HepG2 (cell line): Measurements from ENCODE around the gene TPST1.

Experiments used
- MEIS2 ChIP-seq: sonication (generic); formaldehyde crosslinking; IDR thresholded peaks from 2 replicates; pipeline ENCODE4 v1.9.0; 2021; ENCODE audit warnings: mild to moderate bottlenecking, missing genetic modification reagents
- PRPF4 ChIP-seq: fragments of 200-400 bp; formaldehyde crosslinking; IDR thresholded peaks from 2 replicates; pipeline ENCODE4 v1.6.1; 2016; ENCODE audit warnings: low read length, low read depth; ENCODE audit not compliant: poor library complexity, severe bottlenecking
- TBL1XR1 ChIP-seq: fragments of 150-350 bp; IDR thresholded peaks from 2 replicates; pipeline ENCODE4 v1.6.1; 2014; ENCODE audit warnings: borderline replicate concordance, low read length; ENCODE audit not compliant: partially characterized antibody
- ZC3H4 ChIP-seq: sonication (generic); formaldehyde crosslinking; IDR thresholded peaks from 2 replicates; pipeline ENCODE4 v1.4.0; 2020; ENCODE audit warnings: missing genetic modification reagents, borderline replicate concordance
- ZNF253 ChIP-seq: sonication (generic); formaldehyde crosslinking; IDR thresholded peaks from 2 replicates; pipeline ENCODE4 v1.8.0; 2022; ENCODE audit warnings: mild to moderate bottlenecking, missing genetic modification reagents, borderline replicate concordance
- ZNF777 ChIP-seq: sonication (generic); formaldehyde crosslinking; IDR thresholded peaks from 2 replicates; pipeline ENCODE4 v1.4.0; 2020; ENCODE audit warnings: missing genetic modification reagents
- TF ChIP-seq, protein P1 (sequence below): sonication (generic); formaldehyde crosslinking; IDR thresholded peaks from 2 replicates; pipeline ENCODE4 v1.8.0; 2022; ENCODE audit warnings: missing genetic modification reagents, mild to moderate bottlenecking, borderline replicate concordance

DNA sequence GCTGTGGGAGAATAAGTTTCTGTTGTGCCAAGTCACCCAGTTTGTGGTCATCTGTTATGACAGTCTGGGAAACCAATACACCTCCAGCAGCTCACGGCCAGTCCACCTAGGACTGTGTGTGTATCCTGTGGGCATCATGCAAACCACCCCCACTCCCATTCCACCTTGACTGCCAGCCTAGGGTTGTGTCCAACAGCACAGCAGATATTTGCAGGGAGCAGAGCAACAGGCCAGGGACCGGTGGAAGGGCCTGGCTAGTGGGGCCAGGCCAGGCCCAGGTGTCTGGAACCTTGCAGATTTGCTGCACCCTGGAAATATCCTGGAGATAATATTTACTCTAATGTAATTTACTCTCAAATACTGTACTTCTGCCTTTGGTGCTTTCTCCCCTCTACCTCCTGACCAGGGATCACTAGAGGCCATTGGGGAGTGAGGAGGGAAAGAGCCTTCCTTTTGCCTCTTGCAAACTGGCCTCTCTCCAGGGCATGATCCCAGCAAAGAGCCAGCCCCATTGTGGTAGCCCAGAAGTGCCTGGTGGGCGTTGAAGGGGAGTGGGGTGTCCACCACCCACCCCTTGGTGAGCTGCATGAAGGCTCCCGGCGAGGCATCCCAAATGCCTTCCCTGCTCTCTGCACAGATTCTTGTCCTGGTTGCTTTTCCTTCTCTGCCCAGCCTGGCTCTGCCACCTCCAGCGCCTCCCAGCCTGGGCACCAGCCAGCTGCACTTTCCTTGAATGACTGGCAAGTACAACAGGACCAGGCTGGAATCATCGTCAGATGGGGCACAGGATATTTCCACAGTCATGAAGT, 15.2 kb upstream of the TPST1 start:
- TF ChIP-seq PRPF4, result no peak
- TF ChIP-seq TBL1XR1, result no peak
- TF ChIP-seq, protein P1, sequence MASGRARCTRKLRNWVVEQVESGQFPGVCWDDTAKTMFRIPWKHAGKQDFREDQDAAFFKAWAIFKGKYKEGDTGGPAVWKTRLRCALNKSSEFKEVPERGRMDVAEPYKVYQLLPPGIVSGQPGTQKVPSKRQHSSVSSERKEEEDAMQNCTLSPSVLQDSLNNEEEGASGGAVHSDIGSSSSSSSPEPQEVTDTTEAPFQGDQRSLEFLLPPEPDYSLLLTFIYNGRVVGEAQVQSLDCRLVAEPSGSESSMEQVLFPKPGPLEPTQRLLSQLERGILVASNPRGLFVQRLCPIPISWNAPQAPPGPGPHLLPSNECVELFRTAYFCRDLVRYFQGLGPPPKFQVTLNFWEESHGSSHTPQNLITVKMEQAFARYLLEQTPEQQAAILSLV, result no peak
- no peak for TF ChIP-seq ZNF253 (CRISPR knock-in tag)
- no peak for TF ChIP-seq ZC3H4
- no peak for TF ChIP-seq MEIS2
- TF ChIP-seq ZNF777, result no peak
